ENCODE results near the gene AKAP10.

DNA sequence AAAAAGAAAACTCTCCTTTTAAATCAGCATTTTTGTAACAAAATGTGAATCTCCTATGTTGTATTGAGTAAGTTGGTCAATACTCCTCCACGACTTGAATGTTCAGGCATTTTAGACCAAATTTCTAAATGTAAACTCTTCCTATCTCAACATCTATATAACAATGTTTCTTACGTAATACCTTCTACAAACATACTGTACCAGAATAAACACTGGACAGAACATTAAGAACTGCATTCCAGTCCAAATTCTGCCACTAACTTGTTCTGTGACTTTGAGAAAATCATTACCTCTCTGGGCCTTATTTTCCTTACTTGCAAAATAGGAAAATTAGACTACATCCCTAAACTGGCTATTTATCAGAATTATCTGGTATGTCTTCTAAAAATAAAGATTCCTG, 40.1 kb downstream of the AKAP10 start:
- TF ChIP-seq CTCF (IDR thresholded peaks at IDR 0.05; ENCODE audit: low read length) (no peak), EZH2 (optimal IDR thresholded peaks at IDR 0.05; ENCODE audit: low read depth, low read length) (no peak)

All from MM.1S (cell line).